ENCODE data around the gene CIRBP.
A peak's percentile ranks its signal among the peaks of the same experiment; 100 is the strongest.

DNA sequence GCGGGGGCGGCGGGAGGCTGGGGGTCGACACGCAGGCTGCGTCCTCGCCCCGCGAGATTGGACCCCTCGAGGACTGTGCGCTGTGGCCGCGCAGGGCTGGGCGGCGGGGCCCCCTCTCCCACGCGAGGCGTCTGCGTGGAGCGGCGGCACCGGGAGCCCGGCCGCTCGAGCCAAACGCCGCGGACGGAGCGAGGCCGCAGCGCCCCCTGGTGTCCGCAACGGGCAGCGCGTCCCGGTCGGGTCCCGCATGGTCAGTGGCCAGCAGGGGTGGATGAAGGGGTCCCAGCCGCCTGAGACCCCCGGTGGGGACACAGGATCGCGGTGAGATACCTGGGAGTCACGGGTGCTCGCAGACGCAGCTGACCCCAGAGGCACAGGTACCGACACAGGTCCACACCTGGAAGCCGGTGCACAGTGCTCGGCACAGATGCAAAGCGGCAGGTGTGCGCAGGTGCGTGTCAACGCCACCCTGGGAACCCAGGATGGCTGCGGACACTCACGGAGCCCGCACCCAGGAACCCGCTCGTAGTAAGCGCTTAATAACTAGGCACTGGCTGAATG, 2.1 kb upstream of the CIRBP start:
- TF ChIP-seq, protein P1, sequence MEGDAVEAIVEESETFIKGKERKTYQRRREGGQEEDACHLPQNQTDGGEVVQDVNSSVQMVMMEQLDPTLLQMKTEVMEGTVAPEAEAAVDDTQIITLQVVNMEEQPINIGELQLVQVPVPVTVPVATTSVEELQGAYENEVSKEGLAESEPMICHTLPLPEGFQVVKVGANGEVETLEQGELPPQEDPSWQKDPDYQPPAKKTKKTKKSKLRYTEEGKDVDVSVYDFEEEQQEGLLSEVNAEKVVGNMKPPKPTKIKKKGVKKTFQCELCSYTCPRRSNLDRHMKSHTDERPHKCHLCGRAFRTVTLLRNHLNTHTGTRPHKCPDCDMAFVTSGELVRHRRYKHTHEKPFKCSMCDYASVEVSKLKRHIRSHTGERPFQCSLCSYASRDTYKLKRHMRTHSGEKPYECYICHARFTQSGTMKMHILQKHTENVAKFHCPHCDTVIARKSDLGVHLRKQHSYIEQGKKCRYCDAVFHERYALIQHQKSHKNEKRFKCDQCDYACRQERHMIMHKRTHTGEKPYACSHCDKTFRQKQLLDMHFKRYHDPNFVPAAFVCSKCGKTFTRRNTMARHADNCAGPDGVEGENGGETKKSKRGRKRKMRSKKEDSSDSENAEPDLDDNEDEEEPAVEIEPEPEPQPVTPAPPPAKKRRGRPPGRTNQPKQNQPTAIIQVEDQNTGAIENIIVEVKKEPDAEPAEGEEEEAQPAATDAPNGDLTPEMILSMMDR (IDR thresholded peaks at IDR 0.05): peak; percentile 98 to 100 (median 99)
- TF ChIP-seq POLR2A (IDR thresholded peaks at IDR 0.05): no peak
